GM19324 (cell line): Measurements from ENCODE around the gene NF1.

Experiments used
- ATAC-seq: cut with Tn5 transposase; IDR thresholded peaks from one replicate; pipeline ENCODE4 v1.9.1; 2021; ENCODE audit warnings: mild to moderate bottlenecking, moderate library complexity; ENCODE audit not compliant: unreplicated experiment, low FRiP score

NF1 gene

DNA sequence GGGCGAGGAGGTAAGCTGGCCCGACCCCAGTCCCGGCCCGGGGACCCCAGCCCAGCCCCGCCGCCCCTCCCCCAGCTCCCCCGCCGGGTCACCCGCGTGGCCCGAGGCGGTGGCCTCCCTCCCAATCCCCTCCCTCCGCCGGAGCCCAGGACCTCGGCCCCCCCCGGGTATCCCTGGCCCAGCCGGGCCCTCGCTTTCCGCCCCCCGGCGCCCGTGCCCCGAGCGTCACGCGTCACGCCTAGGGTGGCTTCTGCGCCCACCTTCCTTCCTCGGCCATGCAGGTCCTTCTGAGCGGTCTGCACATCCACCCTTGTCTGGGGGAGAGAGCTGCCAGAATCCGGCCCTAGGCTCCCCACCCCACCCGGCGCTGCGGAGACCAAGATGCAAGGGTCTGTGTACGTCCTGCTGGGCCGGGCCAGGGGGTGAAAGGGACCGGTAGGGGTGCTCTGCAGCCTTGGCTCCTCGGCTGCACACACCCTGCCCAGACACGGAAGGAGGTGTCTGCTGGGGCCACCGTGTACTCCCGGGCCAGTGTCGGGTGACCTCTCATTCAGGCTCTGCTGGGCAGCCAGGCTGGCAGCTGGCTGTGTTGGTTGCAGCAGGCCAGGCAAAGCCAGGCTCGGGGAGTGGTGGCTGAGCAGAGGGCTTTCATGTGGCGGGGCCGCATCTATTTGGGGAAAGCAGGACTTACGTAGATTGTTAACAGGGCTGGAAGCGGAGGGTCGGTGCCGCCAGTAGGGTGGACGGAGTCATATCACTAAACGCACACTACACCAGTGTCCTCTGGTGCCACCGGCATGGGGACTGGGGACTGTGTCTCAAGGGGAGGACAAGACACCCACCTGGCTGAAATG lies 297.5 kb downstream of the NF1 start:
- ATAC-seq, result no peak

- ATAC-seq, result no peak
Measured at GRCh38 chr17:31392856-31393748, 298.3 kb downstream of the NF1 start.

DNA sequence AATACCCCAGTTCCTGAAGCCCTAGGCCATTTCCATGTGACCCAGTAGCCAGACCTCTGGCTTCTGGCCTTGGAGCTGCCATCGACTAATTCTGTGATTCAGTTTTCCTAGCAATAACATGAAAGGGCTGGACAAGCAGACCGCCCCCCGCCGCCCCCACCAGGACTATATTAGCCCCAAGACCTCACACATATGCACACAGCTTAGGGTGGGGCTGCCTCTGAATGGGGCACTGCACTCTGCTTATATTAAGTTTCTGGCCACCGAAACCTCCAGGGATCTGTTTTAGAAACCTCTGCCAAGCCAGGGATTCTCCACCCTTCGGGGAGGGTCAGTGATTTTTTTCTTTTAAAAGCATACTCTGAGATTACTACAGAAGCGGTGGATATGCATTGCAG lies 299.0 kb downstream of the NF1 start:
- ATAC-seq, result no peak

DNA sequence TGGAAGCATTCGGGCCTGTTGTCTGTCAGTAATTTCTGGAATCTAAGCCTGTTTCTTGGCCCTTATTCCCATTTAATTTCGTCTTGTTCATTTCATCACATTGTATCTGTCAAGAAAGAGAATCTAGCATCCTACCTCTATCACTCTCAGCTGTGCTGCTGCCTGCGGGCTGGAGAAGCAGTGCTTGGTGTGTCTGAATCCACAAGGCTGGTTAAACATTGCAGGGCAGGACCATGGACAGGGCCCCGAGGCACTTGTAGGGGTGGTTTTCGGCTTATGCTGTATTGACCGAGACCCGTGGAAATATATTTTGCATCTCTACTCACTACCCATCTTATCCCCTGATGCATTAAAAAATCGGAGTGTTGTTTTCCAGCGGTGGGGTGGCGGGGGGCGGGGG lies 299.8 kb downstream of the NF1 start:
- ATAC-seq, result no peak

DNA sequence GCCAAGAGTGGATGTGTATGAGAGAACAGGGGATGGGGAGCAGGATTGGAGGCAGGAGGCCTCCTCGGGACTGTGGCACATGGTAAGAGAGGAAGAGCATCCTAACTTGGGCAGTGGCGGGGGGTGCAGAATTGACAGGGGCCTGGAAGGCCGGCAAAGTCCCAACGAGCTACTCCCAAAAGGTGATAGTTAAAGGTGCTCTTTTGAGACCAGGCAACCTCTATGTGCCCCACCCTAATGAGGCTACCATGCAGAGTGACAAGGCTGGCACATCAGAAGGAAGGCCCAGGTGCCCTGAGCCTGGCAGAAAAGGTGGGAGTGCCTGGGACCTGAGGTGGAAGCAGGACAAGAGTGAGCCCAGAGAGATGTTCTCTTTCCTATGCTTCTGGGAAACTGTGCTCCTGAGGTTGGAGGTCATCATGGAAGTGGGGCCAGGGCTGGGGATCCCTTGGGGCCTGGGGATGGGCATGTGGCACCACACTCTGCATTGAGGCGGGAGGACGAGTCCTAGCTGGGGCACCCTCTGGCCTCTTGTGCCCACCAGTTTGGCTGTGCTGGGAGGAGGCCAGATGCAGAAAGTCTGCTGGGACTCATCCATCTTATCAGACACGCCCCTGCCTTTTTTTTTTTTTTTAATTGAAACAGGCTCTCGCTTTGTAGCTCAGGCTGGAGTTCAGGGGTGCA lies 302.6 kb downstream of the NF1 start:
- ATAC-seq, result no peak

GRCh38 chr17:31398381-31399311 lies 303.9 kb downstream of the NF1 start:
- ATAC-seq, result no peak

DNA sequence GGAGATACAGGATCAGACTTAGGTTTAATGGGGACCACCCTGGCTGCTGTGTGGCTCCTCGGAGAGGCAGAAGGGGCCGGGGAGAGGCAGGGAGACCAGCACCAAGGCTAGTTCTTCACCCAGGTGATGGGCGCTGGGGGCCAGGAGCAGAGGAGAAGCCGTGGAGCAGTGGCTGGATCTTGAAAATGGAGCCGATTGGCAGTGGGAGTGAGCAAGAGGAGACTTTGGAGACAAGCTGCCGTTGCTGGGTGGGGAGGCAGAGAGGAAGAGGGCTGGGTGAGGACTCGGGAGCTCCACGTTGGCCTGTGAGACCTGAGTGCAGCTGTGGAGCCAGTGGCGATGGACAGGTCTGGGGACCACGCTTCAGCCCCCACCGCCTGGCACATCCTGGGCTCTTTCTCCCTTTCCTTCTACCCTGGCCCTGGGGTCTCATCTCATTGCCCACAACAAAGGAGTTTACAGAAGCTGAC lies 305.7 kb downstream of the NF1 start:
- no peak for ATAC-seq

DNA sequence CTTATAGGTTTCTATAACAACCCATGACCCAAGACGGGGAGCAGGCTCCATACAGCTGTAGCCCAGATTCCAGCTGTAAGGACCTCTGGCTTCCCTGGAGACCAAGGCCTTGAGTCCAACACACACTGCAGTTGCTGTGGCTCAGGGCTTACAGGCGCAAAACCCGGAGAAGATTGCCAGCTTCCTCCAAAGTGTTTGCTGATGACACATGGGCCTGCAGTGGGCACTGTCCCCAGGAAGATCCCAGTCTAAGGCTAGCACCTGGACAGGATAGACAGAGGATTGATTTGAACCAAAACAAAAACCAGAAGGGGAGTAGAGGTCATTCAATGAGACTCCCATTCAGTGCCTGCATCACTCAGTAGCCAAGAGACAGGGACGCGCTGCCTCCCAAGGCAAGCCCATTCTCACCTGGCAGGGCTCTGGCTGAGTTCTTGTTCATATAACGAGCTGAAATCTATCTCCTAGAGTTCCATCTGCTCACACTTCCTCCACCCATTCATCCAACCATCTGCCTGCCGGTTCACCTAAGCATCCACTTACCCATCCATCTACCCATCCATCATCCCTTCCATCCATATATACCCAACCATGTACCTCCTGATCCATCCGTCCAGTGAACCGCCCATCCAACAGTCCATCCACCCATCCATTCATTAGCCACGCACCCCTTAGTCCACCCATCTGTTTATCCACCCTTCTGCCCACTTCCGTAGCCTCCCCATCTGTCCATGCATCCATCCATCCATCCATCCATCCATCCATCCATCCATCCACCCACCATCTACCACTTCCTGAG lies 306.9 kb downstream of the NF1 start:
- no peak for ATAC-seq

- no peak for ATAC-seq
Measured at GRCh38 chr17:31404028-31404949, 309.5 kb downstream of the NF1 start.

DNA sequence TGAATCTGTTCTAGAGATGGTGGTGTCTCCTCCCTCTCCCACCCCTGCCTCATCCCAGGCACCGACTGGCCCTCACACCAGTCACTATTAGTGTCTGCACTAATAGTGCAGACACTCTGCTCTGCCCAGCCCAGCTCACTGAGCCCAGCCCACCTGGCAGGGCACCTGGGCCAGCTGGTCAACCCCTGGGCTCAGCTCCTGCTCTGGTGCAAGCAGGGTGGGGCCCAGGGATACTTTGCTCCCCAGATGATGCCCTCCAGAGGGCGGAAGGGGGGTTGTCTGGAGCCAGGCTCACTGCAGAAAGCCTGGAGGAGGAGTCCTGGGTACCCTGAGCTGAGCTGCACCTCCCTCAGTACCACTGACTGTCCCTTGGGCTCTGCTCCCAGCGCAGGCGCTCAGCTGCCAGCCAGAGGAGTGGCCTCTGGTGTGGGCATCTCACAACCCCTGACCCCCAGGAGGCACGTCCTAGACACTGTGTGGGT lies 311.2 kb downstream of the NF1 start:
- ATAC-seq, result no peak

GRCh38 chr17:31408586-31408985 lies 313.8 kb downstream of the NF1 start:
- ATAC-seq, result no peak

DNA sequence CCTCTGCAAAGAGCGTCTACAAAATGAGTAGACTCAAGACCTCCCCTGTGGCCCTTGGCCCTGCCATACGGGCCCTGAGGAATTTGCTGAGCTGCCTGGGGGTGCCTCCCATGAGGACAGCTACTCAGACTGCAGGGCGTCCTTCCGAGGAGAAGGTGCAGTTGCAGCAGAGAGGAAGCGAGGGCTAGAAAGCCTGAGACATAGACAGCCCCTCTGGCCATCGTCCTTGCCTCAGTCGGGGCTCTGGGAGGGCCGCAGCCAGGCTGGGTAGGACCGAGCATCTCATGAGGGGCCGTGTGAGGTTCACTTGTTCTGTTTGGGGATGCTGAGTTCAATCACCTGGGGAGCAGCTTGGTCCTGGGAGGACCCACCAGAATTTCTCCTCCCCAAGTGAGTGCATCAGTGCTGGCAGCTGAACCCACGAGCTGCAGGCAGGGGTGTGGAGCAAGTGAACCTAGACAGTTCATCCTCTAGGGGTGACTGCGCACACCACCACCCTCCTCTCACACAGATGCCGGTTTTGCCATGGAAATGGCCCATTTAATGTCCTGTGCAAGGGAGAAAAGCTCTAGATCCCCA lies 317.0 kb downstream of the NF1 start:
- ATAC-seq, result no peak

DNA sequence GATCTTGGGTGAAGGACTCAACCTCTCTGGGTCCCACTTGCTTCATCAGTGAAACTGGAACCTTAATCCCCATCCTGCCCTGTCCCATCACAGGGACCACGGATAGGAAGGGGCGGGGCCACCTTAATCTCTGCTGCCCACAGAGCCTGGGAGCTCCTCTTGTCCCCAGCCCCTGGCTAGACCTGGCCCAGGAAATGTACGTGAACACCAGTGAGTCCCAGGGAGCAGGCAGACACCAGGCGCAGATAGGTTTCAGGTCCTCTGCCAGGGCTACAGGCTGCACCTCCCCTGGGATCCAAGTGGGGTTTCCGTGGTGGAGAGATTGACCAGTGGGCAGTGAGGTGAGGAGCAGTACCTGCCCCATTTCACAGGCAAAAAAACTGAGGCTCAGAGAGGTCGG lies 317.7 kb downstream of the NF1 start:
- no peak for ATAC-seq

DNA sequence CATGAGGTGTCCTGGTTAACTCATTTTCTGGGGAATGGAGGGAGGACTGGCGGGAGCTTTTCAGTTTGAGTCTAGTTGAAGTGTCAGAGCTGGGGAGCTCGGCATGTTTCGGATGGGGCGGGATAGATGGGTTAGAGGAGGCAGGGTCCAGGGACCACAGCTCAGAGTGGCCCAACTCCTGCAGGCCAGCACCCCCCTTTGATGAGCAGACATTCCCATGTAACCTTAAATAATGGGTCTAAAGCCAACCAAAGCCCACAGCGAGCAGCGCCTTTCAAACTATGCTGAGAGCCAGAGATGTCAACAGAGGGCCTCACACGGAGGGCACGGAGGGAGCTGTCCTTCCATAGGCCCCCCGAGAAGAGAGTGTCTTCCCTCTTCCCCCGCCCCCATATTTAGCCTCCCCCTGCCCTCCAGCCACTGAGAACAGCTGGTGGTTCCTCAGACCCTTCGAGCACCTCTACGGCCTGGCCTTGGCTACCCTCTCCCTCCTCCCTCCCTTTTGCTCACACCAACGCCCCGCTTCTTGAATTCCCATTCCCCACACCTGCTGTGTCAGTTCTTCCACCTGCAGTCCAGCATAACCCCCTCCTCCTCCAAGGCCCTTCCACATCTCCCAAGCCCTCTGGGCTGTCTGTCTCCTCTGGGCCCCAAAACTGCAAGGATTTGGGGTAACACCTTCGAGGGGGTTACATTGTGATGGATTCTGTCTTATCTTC lies 318.5 kb downstream of the NF1 start:
- ATAC-seq, result no peak

- ATAC-seq, result no peak
Measured at GRCh38 chr17:31413874-31414549, 319.2 kb downstream of the NF1 start.

DNA sequence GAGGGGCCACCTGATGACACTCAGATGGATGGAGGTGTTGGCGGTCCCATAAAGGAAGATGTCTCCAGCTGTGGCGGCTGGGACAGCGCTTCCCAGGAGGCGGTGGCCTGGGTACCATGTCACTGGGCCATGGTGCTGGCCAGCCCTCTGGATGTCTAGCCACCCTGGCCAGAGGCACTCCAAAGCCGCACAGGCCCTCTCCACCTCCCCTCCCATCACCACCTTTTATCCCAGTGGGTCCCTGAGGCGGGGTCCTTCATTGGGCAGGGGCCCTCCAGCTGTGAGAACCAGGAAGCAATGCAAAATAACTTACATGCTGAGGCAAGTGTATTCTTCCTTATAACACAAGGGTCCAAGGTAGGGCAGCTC lies 319.8 kb downstream of the NF1 start:
- ATAC-seq, result no peak
